Right lobe of liver (tissue), 4 donors: ENCODE measurements around the gene SLC13A4.

Experiments
- CTCF ChIP-seq, 4 donors: fragments of 200-600 bp in 3 of 4; fragments of 450-650 bp in 1 of 4; IDR thresholded peaks; one replicate each; pipeline versions ENCODE4 v1.5.1 to v1.8.0; 2016 to 2022; ENCODE audit warnings: antibody characterized with exemption in 4 of 4, mild to moderate bottlenecking in 2 of 4
- POLR2A ChIP-seq: fragments of 450-650 bp; IDR thresholded peaks from one replicate; pipeline ENCODE4 v1.6.1; 2017; ENCODE audit warnings: antibody characterized with exemption, mild to moderate bottlenecking
- donor health status: DM: no; HTN: no; CAD: no.
- donor health status: DM: no; HTN: no; CAD: no.
- donor health status: DM: no; HTN: yes; CAD: no.

DNA sequence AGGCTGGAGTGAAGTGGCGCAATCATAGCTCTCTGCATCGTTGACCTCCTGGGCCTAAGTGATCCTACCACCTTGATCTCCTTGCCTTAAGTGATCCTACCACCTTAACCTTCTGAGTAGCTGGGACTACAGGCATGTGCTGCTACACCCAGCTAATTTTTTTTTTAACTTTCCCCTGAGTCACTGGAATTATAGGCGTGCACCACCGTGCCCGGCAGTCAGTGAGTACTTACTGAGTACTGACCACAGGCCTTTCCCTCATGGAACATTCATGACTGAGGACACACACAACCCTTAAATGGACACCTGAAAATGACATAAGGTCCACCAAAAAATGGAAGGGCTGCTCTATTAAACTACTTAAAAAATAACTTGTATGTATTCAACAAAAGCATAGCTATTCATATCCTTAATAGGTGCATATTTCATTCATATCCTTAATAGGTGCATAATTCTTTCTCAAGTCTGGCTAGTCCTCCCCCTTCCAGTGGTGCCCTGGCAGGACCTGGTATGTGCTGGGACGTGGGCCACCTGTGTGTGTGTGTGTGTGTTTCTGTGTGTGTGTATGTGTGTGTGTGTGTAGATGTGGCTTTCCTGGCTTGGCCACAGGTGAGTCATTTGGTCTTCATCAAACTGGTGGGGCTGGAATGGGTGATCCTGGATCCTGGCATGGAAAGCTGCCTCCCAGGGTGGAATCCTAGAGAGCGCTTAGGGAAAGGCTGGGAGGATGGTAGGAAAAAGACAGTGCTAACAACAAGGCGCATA lies 17.1 kb upstream of the SLC13A4 start:
- TF ChIP-seq CTCF (IDR thresholded peaks at IDR 0.05) (no peak), POLR2A (no peak)
